HPDE6-E6E7 (cell line): ENCODE measurements around the gene NMRK1.
A peak's percentile ranks its signal among the peaks of the same experiment; 100 is the strongest.

ENCODE experiments used
- DNase-seq: peaks from one replicate; pipeline ENCODE4 v3.0.0; 2011; ENCODE audit warnings: missing footprints; ENCODE audit errors: extremely low spot score

Gene NMRK1

GRCh38 chr9:75102177-75102790 lies 14.3 kb upstream of the NMRK1 start:
- no peak for DNase-seq

- no peak for DNase-seq
Measured at GRCh38 chr9:75101004-75101588, 13.1 kb upstream of the NMRK1 start.

- DNase-seq, result no peak
Measured at GRCh38 chr9:75096796-75097195, 8.8 kb upstream of the NMRK1 start.

- DNase-seq, result no peak
Measured at GRCh38 chr9:75092766-75093165, 4.8 kb upstream of the NMRK1 start.

GRCh38 chr9:75090579-75090978 lies 2.6 kb upstream of the NMRK1 start:
- no peak for DNase-seq

- DNase-seq, result no peak
Measured at GRCh38 chr9:75089373-75089766, 1.4 kb upstream of the NMRK1 start.

GRCh38 chr9:75088646-75089372 lies 854 bp upstream of the NMRK1 start:
- peak; percentile 53 for DNase-seq

GRCh38 chr9:75087289-75087823 lies 599 bp downstream of the NMRK1 start:
- DNase-seq, result no peak

- no peak for DNase-seq
Measured at GRCh38 chr9:75086541-75087288, 1.2 kb downstream of the NMRK1 start.

GRCh38 chr9:75085640-75086039 lies 2.3 kb downstream of the NMRK1 start:
- peak; percentile 70 for DNase-seq

- DNase-seq, result no peak
Measured at GRCh38 chr9:75084081-75084672, 3.8 kb downstream of the NMRK1 start.

- DNase-seq, result peak; percentile 35
Measured at GRCh38 chr9:75083188-75083970, 4.6 kb downstream of the NMRK1 start.

GRCh38 chr9:75081632-75082031 lies 6.3 kb downstream of the NMRK1 start:
- DNase-seq, result no peak

GRCh38 chr9:75072895-75073294 lies 15.1 kb downstream of the NMRK1 start:
- no peak for DNase-seq

- DNase-seq, result peak; percentile 88
Measured at GRCh38 chr9:75071530-75072122, 16.3 kb downstream of the NMRK1 start.

GRCh38 chr9:75069171-75069570 lies 18.8 kb downstream of the NMRK1 start:
- no peak for DNase-seq

- no peak for DNase-seq
Measured at GRCh38 chr9:75067894-75068293, 20.1 kb downstream of the NMRK1 start.

- no peak for DNase-seq
Measured at GRCh38 chr9:75065510-75065909, 22.4 kb downstream of the NMRK1 start.

GRCh38 chr9:75064307-75065025 lies 23.5 kb downstream of the NMRK1 start:
- peak; percentile 27 for DNase-seq
